Bronchial epithelial cell (primary cell): ENCODE measurements around the gene PCDHB16. TPM values are rescaled to one million over a fixed set of nuclear protein-coding genes. Genes with fewer than 3 reads are reported as not detected.

Source experiments
- total RNA-seq: library from RNA; depleted of rRNA; stranded (reverse); fragments of >200 nt; gene quantifications from 2 replicates; pipeline ENCODE4 v1.2.1, GENCODE V29; 2014

The PCDHB16 gene
- total RNA-seq, 1 donor from 2014 or later: under 0.01 TPM

Other genes with a start within 250 kb of the PCDHB16 start
- 14.1 and 16.8 TPM in 2 replicates for gene PCDHAC2, start 215.9 kb upstream of the PCDHB16 start, total RNA-seq
- not detected in 2 replicates for gene PCDHB1, start 131.0 kb upstream of the PCDHB16 start, total RNA-seq
- 0.26 and 1.1 TPM in 2 replicates for gene PCDHB2, start 87.8 kb upstream of the PCDHB16 start, total RNA-seq
- under 0.01 and 0.13 TPM in 2 replicates for gene PCDHB3, start 81.9 kb upstream of the PCDHB16 start, total RNA-seq
- 0.13 TPM in 1 of 2 replicates, not detected in the other for gene PCDHB4, start 60.6 kb upstream of the PCDHB16 start, total RNA-seq
- gene PCDHB5, start 47.2 kb upstream of the PCDHB16 start, total RNA-seq: 0.26 TPM in 2 replicates
- gene PCDHB6, start 32.3 kb upstream of the PCDHB16 start, total RNA-seq: not detected in 2 replicates
- not detected in 2 replicates for gene PCDHB7, start 9.7 kb upstream of the PCDHB16 start, total RNA-seq
- under 0.01 TPM in 2 replicates for gene PCDHB8, start 4.6 kb upstream of the PCDHB16 start, total RNA-seq
- under 0.01 TPM in 1 of 2 replicates, not detected in the other for gene PCDHB9, start 4.8 kb downstream of the PCDHB16 start, total RNA-seq
- 0.13 and 0.26 TPM in 2 replicates for gene PCDHB10, start 10.0 kb downstream of the PCDHB16 start, total RNA-seq
- under 0.01 and 0.26 TPM in 2 replicates for gene PCDHB11, start 17.2 kb downstream of the PCDHB16 start, total RNA-seq
- 0.13 TPM in 1 of 2 replicates, not detected in the other for gene PCDHB12, start 26.3 kb downstream of the PCDHB16 start, total RNA-seq
- gene PCDHB13, start 31.5 kb downstream of the PCDHB16 start, total RNA-seq: 0.26 TPM in 1 of 2 replicates, not detected in the other
- 0.26 and 0.77 TPM in 2 replicates for gene PCDHB14, start 41.0 kb downstream of the PCDHB16 start, total RNA-seq
- gene PCDHB15, start 63.0 kb downstream of the PCDHB16 start, total RNA-seq: under 0.01 and 0.51 TPM in 2 replicates
- gene SLC25A2, start 121.7 kb downstream of the PCDHB16 start, total RNA-seq: 0.13 TPM in 1 of 2 replicates, not detected in the other
- 36.3 and 74.5 TPM in 2 replicates for gene TAF7, start 138.4 kb downstream of the PCDHB16 start, total RNA-seq
- under 0.01 and 0.26 TPM in 2 replicates for gene PCDHGA1, start 148.1 kb downstream of the PCDHB16 start, total RNA-seq
- gene PCDHGA2, start 156.4 kb downstream of the PCDHB16 start, total RNA-seq: under 0.01 and 0.26 TPM in 2 replicates
- gene PCDHGA3, start 161.4 kb downstream of the PCDHB16 start, total RNA-seq: under 0.01 and 0.13 TPM in 2 replicates
- gene PCDHGB1, start 167.7 kb downstream of the PCDHB16 start, total RNA-seq: under 0.01 and 0.26 TPM in 2 replicates
- 0.26 and 0.53 TPM in 2 replicates for gene PCDHGA4, start 172.6 kb downstream of the PCDHB16 start, total RNA-seq
- under 0.01 and 0.26 TPM in 2 replicates for gene PCDHGB2, start 177.6 kb downstream of the PCDHB16 start, total RNA-seq
- under 0.01 and 0.13 TPM in 2 replicates for gene PCDHGA5, start 181.8 kb downstream of the PCDHB16 start, total RNA-seq
- gene PCDHGB3, start 187.9 kb downstream of the PCDHB16 start, total RNA-seq: under 0.01 and 0.77 TPM in 2 replicates
- under 0.01 and 0.26 TPM in 2 replicates for gene PCDHGA6, start 191.5 kb downstream of the PCDHB16 start, total RNA-seq
- gene PCDHGA7, start 200.4 kb downstream of the PCDHB16 start, total RNA-seq: under 0.01 and 0.51 TPM in 2 replicates
- gene PCDHGB4, start 205.3 kb downstream of the PCDHB16 start, total RNA-seq: 2.1 and 3.1 TPM in 2 replicates
- gene PCDHGA8, start 210.2 kb downstream of the PCDHB16 start, total RNA-seq: under 0.01 and 0.51 TPM in 2 replicates
- gene PCDHGB5, start 215.6 kb downstream of the PCDHB16 start, total RNA-seq: 2.4 and 5.1 TPM in 2 replicates
- gene PCDHGA9, start 220.4 kb downstream of the PCDHB16 start, total RNA-seq: 0.53 and 1.5 TPM in 2 replicates
- 0.53 and 1.5 TPM in 2 replicates for gene PCDHGB6, start 225.6 kb downstream of the PCDHB16 start, total RNA-seq
- 2.1 and 5.2 TPM in 2 replicates for gene PCDHGA10, start 230.6 kb downstream of the PCDHB16 start, total RNA-seq
- gene PCDHGB7, start 235.3 kb downstream of the PCDHB16 start, total RNA-seq: 1.3 and 3.3 TPM in 2 replicates
- 1.6 and 3.2 TPM in 2 replicates for gene PCDHGA11, start 238.7 kb downstream of the PCDHB16 start, total RNA-seq
- 0.79 and 1.4 TPM in 2 replicates for gene PCDHGA12, start 248.1 kb downstream of the PCDHB16 start, total RNA-seq